ENCODE data around the gene VMAC. TPM values are rescaled to one million over a fixed set of nuclear protein-coding genes. Genes with fewer than 3 reads are reported as not detected.

Gene VMAC
- total RNA-seq, 1 experiment from 2014 or later, result 7.1 TPM

- H4K20me1 ChIP-seq (ENCODE audit: insufficient read depth), result no peaks in the 10 kb centered on the region
- H3K4me2 ChIP-seq, result peak overlapping the region; percentile 86
- intact Hi-C loops (cut with micrococcal nuclease; ENCODE audit: unreplicated experiment), result loop anchor here (1.0 kb wide), 1 partner anchor 10 kb away; the partner anchor contains the start of gene VMAC
- no peaks in the 10 kb centered on the region for H3K9me2 ChIP-seq (ENCODE audit: insufficient read depth)
- DNase-seq, result peak in 1 of 2 experiments; percentile 35
- H3K36me3 ChIP-seq (ENCODE audit: low read depth), result no peaks in the 10 kb centered on the region
- no peaks in the 10 kb centered on the region for H3K79me2 ChIP-seq (ENCODE audit: low read depth)
- no peak overlapping the region for H2AFZ ChIP-seq
- H3K27me3 ChIP-seq (ENCODE audit: insufficient read depth, low read depth), result no peaks in the 10 kb centered on the region
- no peaks in the 10 kb centered on the region for H3K9me3 ChIP-seq (ENCODE audit: insufficient read depth, low read depth)
- H3K27ac ChIP-seq, result peak overlapping the region; percentile 52; the same call in 1 of the 2 replicates
- CTCF ChIA-PET, result no interaction called here
- no peak for TF ChIP-seq EZH2 (IDR thresholded peaks at IDR 0.05; ENCODE audit: low read depth)
- no peak for TF ChIP-seq CTCF (conservative IDR thresholded peaks at IDR 0.05)
- TSS peak; percentile 32 for BruUV-seq (replicated peaks)
- POLR2A ChIA-PET (ENCODE audit: unreplicated experiment), result interaction anchor here (0.6 kb wide), 1 partner anchor 87 kb away, joined by 5 read pairs; no protein-coding TSS in a partner anchor
- peaks cover 24% of the 10 kb centered on the region for H3K4me1 ChIP-seq (replicated peaks; ENCODE audit: insufficient read depth)
- no peaks in the 10 kb centered on the region; the same call in none of the 2 replicates for H3F3A ChIP-seq (ENCODE audit: insufficient read depth, low read depth)
- peak overlapping the region; percentile 61 for H3K4me3 ChIP-seq
These were observed 9.7 kb downstream of the VMAC start for GRCh38 chr19:5914358-5914774.

GRCh38 chr19:5914946-5915781, 10.5 kb downstream of the VMAC start:
- CTCF ChIA-PET, result interaction anchor here (0.6 kb wide), 1 partner anchor 196 kb away, joined by 4 read pairs; no protein-coding TSS in a partner anchor

More at GRCh38 chr19:5914946-5915781, 10.5 kb downstream of the VMAC start:
- BruUV-seq (replicated peaks), result no TSS peak
- no peak overlapping the region for H2AFZ ChIP-seq
- no peaks in the 10 kb centered on the region for H3K9me3 ChIP-seq (ENCODE audit: insufficient read depth, low read depth)
- H3K4me3 ChIP-seq, result peak overlapping the region; percentile 61
- no peaks in the 10 kb centered on the region for H4K20me1 ChIP-seq (ENCODE audit: insufficient read depth)
- H3K27ac ChIP-seq, result peak overlapping the region; percentile 52
- peaks cover 24% of the 10 kb centered on the region for H3K4me1 ChIP-seq (replicated peaks; ENCODE audit: insufficient read depth)
- POLR2A ChIA-PET (ENCODE audit: unreplicated experiment), result interaction anchor here (0.6 to 0.7 kb wide), 2 partner anchors 173 to 195 kb away, joined by 3 to 7 read pairs; partner anchors contain the start of gene CATSPERD
- no peaks in the 10 kb centered on the region for H3K27me3 ChIP-seq (ENCODE audit: insufficient read depth, low read depth)
- peak; percentile 66 to 79 for DNase-seq
- intact Hi-C loops (cut with micrococcal nuclease; ENCODE audit: unreplicated experiment), result loop anchor here (1.0 kb wide), 1 partner anchor 11 kb away; the partner anchor contains the start of gene VMAC
- peak overlapping the region; percentile 86 for H3K4me2 ChIP-seq
- no peaks in the 10 kb centered on the region for H3K36me3 ChIP-seq (ENCODE audit: low read depth)
- TF ChIP-seq CTCF (conservative IDR thresholded peaks at IDR 0.05) (no peak), EZH2 (IDR thresholded peaks at IDR 0.05; ENCODE audit: low read depth) (no peak)
- no peaks in the 10 kb centered on the region for H3K79me2 ChIP-seq (ENCODE audit: low read depth)
- H3K9me2 ChIP-seq (ENCODE audit: insufficient read depth), result no peaks in the 10 kb centered on the region
- H3F3A ChIP-seq (ENCODE audit: insufficient read depth, low read depth), result no peaks in the 10 kb centered on the region; the same call in none of the 2 replicates
